B cell (primary cell): ENCODE measurements around the gene IL23A. TPM values are rescaled to one million over a fixed set of nuclear protein-coding genes. Genes with fewer than 3 reads are reported as not detected.

Experiments
- ATAC-seq: fragments of 200-7000 bp; cut with Tn5 transposase; one replicate; pipeline ENCODE4 v1.10.0; 2021; ENCODE audit warnings: low read depth, mild to moderate bottlenecking, moderate number of reproducible peaks, moderate library complexity
- CTCF ChIA-PET: fragments of 350-600 bp; sonication (Branson Sonifier 250); formaldehyde crosslinking; loops from one replicate; lab custom pipeline; 2021; ENCODE audit warnings: antibody characterized with exemption, inconsistent platforms; lab: Charles Lee
- POLR2A ChIA-PET: fragments of 350-600 bp; sonication (Branson Sonifier 250); formaldehyde crosslinking; loops from one replicate; lab custom pipeline; 2021; ENCODE audit warnings: antibody characterized with exemption; lab: Charles Lee
- DNase-seq: peaks from one replicate; pipeline ENCODE4 v3.0.0; 2013
- H2AFZ ChIP-seq: 2 replicates; pipeline ENCODE4 v1.6.1; 2012; ENCODE audit warnings: mild to moderate bottlenecking, low read depth, low read length; ENCODE audit not compliant: insufficient read depth, poor library complexity, severe bottlenecking
- H3K27ac ChIP-seq, 2 donors: 1 replicate in 1 of 2; 2 replicates in 1 of 2; pipeline ENCODE4 v1.5.1; 2012 to 2013; ENCODE audit warnings: low read length in 2 of 2, mild to moderate bottlenecking in 2 of 2, moderate library complexity in 1 of 2
- H3K27me3 ChIP-seq, 4 experiments: fragments of 200-600 bp in 1 of 4; sonication (generic) in 1 of 4; replicated peaks in 1 of 4; 1 replicate in 2 of 4; 2 replicates in 2 of 4; pipeline versions ENCODE4 v1.6.1 to v1.7.0; 2013 to 2016; ENCODE audit warnings: low read length in 3 of 4, mild to moderate bottlenecking in 2 of 4, mixed read lengths in 1 of 4, moderate library complexity in 1 of 4; ENCODE audit not compliant: insufficient read depth in 4 of 4, control insufficient read depth in 3 of 4; ENCODE audit errors: control extremely low read depth in 1 of 4
- H3K36me3 ChIP-seq, 2 experiments: replicated peaks in 1 of 2; 1 replicate in 1 of 2; 2 replicates in 1 of 2; pipeline versions ENCODE4 v1.6.1 to v1.7.1; 2013; ENCODE audit warnings: low read length in 1 of 2; ENCODE audit not compliant: insufficient read depth in 2 of 2, control insufficient read depth in 1 of 2; ENCODE audit errors: control extremely low read depth in 1 of 2, extremely low read depth in 1 of 2
- H3K4me1 ChIP-seq, 2 donors: fragments of 200-600 bp in 1 of 2; sonication (generic) in 1 of 2; 1 replicate in 1 of 2; 2 replicates in 1 of 2; pipeline versions ENCODE4 v1.5.1 to v1.6.1; 2013 to 2017; ENCODE audit warnings: low read length in 2 of 2; ENCODE audit not compliant: control insufficient read depth in 2 of 2, insufficient read depth in 2 of 2
- H3K4me2 ChIP-seq: replicated peaks from 2 replicates; pipeline ENCODE3; 2012; ENCODE audit warnings: mild to moderate bottlenecking, low read depth, low read length; ENCODE audit not compliant: poor library complexity, severe bottlenecking
- H3K4me3 ChIP-seq, 5 experiments: fragments of 200-600 bp in 1 of 5; sonication (generic) in 1 of 5; 1 replicate in 3 of 5; 2 replicates in 2 of 5; pipeline versions ENCODE4 v1.5.1 to v1.7.0; 2011 to 2016; ENCODE audit warnings: low read length in 4 of 5, mild to moderate bottlenecking in 4 of 5, low read depth in 2 of 5, control low read depth in 1 of 5, moderate library complexity in 1 of 5; ENCODE audit not compliant: insufficient read depth in 1 of 5; ENCODE audit errors: control extremely low read depth in 1 of 5, extremely low read depth in 1 of 5
- H3K79me2 ChIP-seq: fragments of 200-600 bp; sonication (generic); one replicate; pipeline ENCODE4 v1.6.0; 2016; ENCODE audit warnings: low read length; ENCODE audit not compliant: control insufficient read depth, insufficient read depth
- H3K9ac ChIP-seq: fragments of 200-600 bp; sonication (generic); 2 replicates; pipeline ENCODE4 v1.6.1; 2017; ENCODE audit warnings: mild to moderate bottlenecking, low read length, moderate library complexity
- H3K9me3 ChIP-seq, 3 donors: one replicate each; pipeline versions ENCODE4 v1.6.1 to v1.7.1; 2013; ENCODE audit warnings: low read length in 2 of 3; ENCODE audit not compliant: control insufficient read depth in 2 of 3, insufficient read depth in 1 of 3; ENCODE audit errors: control extremely low read depth in 1 of 3
- H4K20me1 ChIP-seq: 2 replicates; pipeline ENCODE4 v1.6.0; 2012; ENCODE audit warnings: mild to moderate bottlenecking, low read length; ENCODE audit not compliant: insufficient read depth, control insufficient read depth, poor library complexity, severe bottlenecking
- H3K27ac Mint-ChIP-seq: one replicate; pipeline ENCODE4 v1.8.0; 2021; ENCODE audit warnings: mixed read lengths
- H3K27me3 Mint-ChIP-seq: one replicate; pipeline ENCODE4 v1.8.0; 2021; ENCODE audit warnings: mixed read lengths
- H3K4me1 Mint-ChIP-seq: one replicate; pipeline ENCODE4 v1.8.0; 2021; ENCODE audit warnings: mixed read lengths
- H3K4me3 Mint-ChIP-seq: one replicate; pipeline ENCODE4 v1.8.0; 2021; ENCODE audit warnings: mixed read lengths
- H3K9me3 Mint-ChIP-seq: one replicate; pipeline ENCODE4 v1.8.0; 2022; ENCODE audit warnings: mixed read lengths; ENCODE audit not compliant: insufficient read depth
- CTCF ChIP-seq: fragments of 200-600 bp; IDR thresholded peaks from one replicate; pipeline ENCODE4 v1.8.0; 2022; ENCODE audit warnings: antibody characterized with exemption, mild to moderate bottlenecking
- EZH2 ChIP-seq: IDR thresholded peaks from 2 replicates; pipeline ENCODE4 v1.6.1; 2012; ENCODE audit warnings: borderline replicate concordance, low read depth, mild to moderate bottlenecking, moderate library complexity, low read length; ENCODE audit not compliant: insufficient read depth, poor library complexity, severe bottlenecking
- WGBS: methylation state at CpG from one replicate; pipeline ENCODE4 v1.1.5; 2013; ENCODE audit warnings: missing lambda C conversion rate; ENCODE audit not compliant: insufficient coverage; 5-methylcytosine and 5-hydroxymethylcytosine counted together
- intact Hi-C: fragments of 100-400 bp; cut with micrococcal nuclease; formaldehyde crosslinking; loops from one replicate; pipeline ENCODE4 v1.10.0; 2022
- polyA plus RNA-seq: library from polyadenylated mRNA; depleted of rRNA; stranded (reverse); fragments of >200 nt; gene quantifications from 2 replicates; pipeline ENCODE4 v1.2.3, GENCODE V29; 2012
- total RNA-seq, 2 donors: library from RNA; stranded (reverse); fragments of 120-200 nt in 1 of 2; gene quantifications; 1 replicate in 1 of 2; 2 replicates in 1 of 2; pipeline versions ENCODE4 v1.2.3 to v1.2.4, GENCODE V29; 2013 to 2022

IL23A gene
- total and polyA plus RNA-seq, 2 donors (not counting 1 experiment from before 2014, with no cell fraction given): 20.5 to 32.6 TPM

- H2AFZ ChIP-seq: no peak overlapping the region
- WGBS: 97% methylated on average over 10 of the region's 16 CpGs
- H3K4me2 ChIP-seq: no peak overlapping the region
- DNase-seq (no peak), ATAC-seq (no peak)
- peaks cover 8 to 20% of the 10 kb centered on the region in 2 donors for H3K4me1 ChIP-seq
- H3K27ac ChIP-seq: no peak overlapping the region
- H3K9ac ChIP-seq: no peak overlapping the region
- H3K36me3 ChIP-seq: no peaks in the 10 kb centered on the region
- H3K9me3 ChIP-seq: peaks cover 0 to 9% (median 5%) of the 10 kb centered on the region in 3 donors
- CTCF ChIA-PET: interaction anchor here (0.8 to 1.4 kb wide), 3 partner anchors 79 to 254 kb away, joined by 3 to 5 read pairs (median 3); no protein-coding TSS in a partner anchor
- no peaks in the 10 kb centered on the region for H3K79me2 ChIP-seq
- H3K4me3 ChIP-seq: no peak overlapping the region
- peaks cover 7% of the 10 kb centered on the region for H3K4me1 Mint-ChIP-seq
- POLR2A ChIA-PET: interaction anchor here (0.7 kb wide), 1 partner anchor 278 kb away, joined by 5 read pairs; the partner anchor contains the start of gene PA2G4
- no peak overlapping the region for H3K27ac Mint-ChIP-seq
- H4K20me1 ChIP-seq: no peaks in the 10 kb centered on the region
- intact Hi-C loops: no loop called here
- TF ChIP-seq EZH2 (no peak), CTCF (no peak)
- peaks cover 0 to 3% (median 0%) of the 10 kb centered on the region in 4 experiments for H3K27me3 ChIP-seq
- no peak overlapping the region for H3K4me3 Mint-ChIP-seq
- no peaks in the 10 kb centered on the region for H3K9me3 Mint-ChIP-seq
- H3K27me3 Mint-ChIP-seq: no peaks in the 10 kb centered on the region
Measured at GRCh38 chr12:56382611-56383010, 43.9 kb downstream of the IL23A start.

- ChIA-PET CTCF (interaction anchor here (0.8 kb wide), 1 partner anchor 55 kb away, joined by 3 read pairs; no protein-coding TSS in a partner anchor), POLR2A (no interaction called here)
- no peaks in the 10 kb centered on the region for H3K4me1 ChIP-seq
- H3K79me2 ChIP-seq: no peaks in the 10 kb centered on the region
- Mint-ChIP-seq H3K9me3 (no peaks in the 10 kb centered on the region), H3K4me1 (no peaks in the 10 kb centered on the region), H3K27ac (no peak overlapping the region), H3K4me3 (no peak overlapping the region), H3K27me3 (no peaks in the 10 kb centered on the region)
- ATAC-seq (no peak), DNase-seq (no peak)
- no peak overlapping the region for H3K4me2 ChIP-seq
- H3K27me3 ChIP-seq: peaks cover 0 to 3% (median 0%) of the 10 kb centered on the region in 4 experiments
- no peaks in the 10 kb centered on the region for H3K36me3 ChIP-seq
- TF ChIP-seq CTCF: no peak
- no peak for TF ChIP-seq EZH2
- no peaks in the 10 kb centered on the region for H3K9me3 ChIP-seq
- no peaks in the 10 kb centered on the region for H4K20me1 ChIP-seq
- WGBS: no CpG with 5 or more reads among the region's 1 CpG
- no peak overlapping the region for H2AFZ ChIP-seq
- H3K9ac ChIP-seq: no peak overlapping the region
- H3K4me3 ChIP-seq: no peak overlapping the region
- intact Hi-C loops: no loop called here
- no peak overlapping the region for H3K27ac ChIP-seq
Measured at GRCh38 chr12:56385873-56386272, 47.2 kb downstream of the IL23A start.
